GM12892 (cell line): ENCODE data around the gene IL36G.
A peak's percentile ranks its signal among the peaks of the same experiment; 100 is the strongest.

Experiments used
- DNase-seq: peaks from one replicate; pipeline ENCODE4 v3.0.0; 2011; ENCODE audit not compliant: insufficient read length
- FAIRE-seq: peaks from 2 replicates; lab custom pipeline; 2011; peaks lifted over from hg19 to GRCh38; lab: Jason Lieb, UNC
- POLR2A ChIP-seq: IDR thresholded peaks from 2 replicates; pipeline ENCODE4 v1.6.1; 2011; ENCODE audit warnings: low read depth, low read length, control low read depth
- POLR2AphosphoS5 ChIP-seq: IDR thresholded peaks from 2 replicates; pipeline ENCODE4 v1.6.1; 2011; ENCODE audit warnings: low read depth, low read length, control low read depth
- TAF1 ChIP-seq: IDR thresholded peaks from 2 replicates; pipeline ENCODE4 v1.6.1; 2011; ENCODE audit warnings: low read depth, mild to moderate bottlenecking, control low read depth, low read length, borderline replicate concordance

IL36G gene

DNA sequence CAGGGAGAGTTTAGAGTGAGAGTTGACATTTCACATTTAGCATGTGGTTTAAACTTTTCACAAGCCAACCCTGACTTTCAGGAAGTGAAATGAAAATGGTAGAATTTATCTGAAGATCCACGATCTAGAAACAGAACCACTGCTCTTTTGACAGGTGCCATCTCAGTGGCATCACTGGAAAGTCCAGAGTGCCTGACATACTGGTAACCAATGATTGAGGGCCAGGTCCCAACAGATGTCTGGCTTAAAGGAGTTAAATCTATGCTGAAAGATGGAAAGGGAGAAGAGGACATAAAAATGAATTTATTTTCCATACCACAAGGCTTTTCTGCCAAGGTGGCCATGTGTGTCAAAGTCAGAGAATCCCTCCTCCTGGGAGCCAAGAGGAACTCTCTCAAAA is 2.7 kb downstream of the IL36G start:
- TF ChIP-seq POLR2AphosphoS5 (no peak), POLR2A (no peak), TAF1 (no peak)
- DNase-seq (no peak), FAIRE-seq (no peak)

DNA sequence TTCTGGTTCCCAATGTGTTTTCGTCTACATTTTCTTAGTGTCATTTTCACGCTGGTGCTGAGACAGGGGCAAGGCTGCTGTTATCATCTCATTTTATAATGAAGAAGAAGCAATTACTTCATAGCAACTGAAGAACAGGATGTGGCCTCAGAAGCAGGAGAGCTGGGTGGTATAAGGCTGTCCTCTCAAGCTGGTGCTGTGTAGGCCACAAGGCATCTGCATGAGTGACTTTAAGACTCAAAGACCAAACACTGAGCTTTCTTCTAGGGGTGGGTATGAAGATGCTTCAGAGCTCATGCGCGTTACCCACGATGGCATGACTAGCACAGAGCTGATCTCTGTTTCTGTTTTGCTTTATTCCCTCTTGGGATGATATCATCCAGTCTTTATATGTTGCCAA is 7.3 kb downstream of the IL36G start:
- no peak for DNase-seq
- TF ChIP-seq POLR2A (no peak), TAF1 (no peak), POLR2AphosphoS5 (no peak)
- no peak for FAIRE-seq

DNA sequence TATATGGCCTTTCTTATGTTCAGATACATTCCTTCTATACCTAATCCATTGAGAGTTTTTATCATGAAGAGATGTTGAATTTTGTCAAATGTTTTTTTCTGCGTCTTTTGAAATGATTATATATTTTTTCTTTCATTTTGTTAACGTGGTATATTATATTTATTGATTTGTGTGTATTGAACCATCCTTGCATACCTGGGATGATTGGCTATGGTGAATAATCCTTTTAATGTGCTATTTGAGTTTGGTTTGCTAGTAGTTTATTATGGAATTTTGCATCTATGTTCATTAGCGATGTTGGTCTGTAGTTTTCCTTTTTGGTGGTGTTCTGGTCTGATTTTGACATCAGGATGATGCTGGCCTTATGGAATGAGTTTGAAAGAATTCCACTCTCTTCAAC is 11.8 kb downstream of the IL36G start:
- FAIRE-seq, result no peak
- TF ChIP-seq POLR2AphosphoS5 (no peak), POLR2A (no peak), TAF1 (no peak)

DNA sequence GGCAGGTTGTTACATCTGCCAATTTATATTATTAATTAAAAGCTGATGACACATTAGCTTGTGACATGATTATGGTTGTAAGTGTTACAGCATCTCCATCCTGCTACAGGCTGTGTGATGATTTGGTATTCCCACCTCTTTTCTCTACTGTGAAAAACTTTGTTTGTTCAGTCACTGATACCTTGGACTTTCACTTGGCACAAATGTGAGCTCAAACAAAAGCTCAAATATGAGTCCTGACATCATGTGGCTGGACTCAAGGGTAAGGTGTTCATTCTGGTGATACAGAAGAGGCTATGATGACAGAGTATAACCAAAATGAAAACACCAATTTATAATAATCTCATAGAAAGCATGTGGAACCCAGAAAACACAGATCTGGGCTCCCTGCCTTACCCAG is 16.0 kb downstream of the IL36G start:
- FAIRE-seq, result no peak
- DNase-seq, result no peak
- TF ChIP-seq TAF1 (no peak), POLR2AphosphoS5 (no peak), POLR2A (no peak)

More for the DNA sequence above, 11.8 kb downstream of the IL36G start:
- no peak for DNase-seq

DNA sequence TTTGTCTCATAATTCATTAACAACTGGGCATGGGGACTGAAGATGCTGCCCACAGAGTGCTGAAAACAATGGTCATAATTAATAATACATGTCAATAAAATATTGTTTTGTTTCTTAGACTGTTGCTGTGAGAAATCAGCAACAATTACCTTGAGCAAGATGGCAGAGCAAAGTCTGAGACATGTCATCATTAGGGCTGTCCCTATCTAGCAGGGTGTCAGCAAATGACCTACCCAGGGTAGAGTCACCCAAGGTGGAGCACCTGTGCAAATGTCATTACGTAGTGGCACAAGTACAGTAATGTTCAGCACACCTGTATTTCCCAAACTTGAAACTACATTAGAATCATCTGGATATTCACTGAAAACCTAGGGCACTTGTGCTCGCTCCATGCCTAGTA is 16.8 kb downstream of the IL36G start:
- FAIRE-seq (no peak), DNase-seq (no peak)
- no peak for TF ChIP-seq POLR2A
- no peak for TF ChIP-seq POLR2AphosphoS5

DNA sequence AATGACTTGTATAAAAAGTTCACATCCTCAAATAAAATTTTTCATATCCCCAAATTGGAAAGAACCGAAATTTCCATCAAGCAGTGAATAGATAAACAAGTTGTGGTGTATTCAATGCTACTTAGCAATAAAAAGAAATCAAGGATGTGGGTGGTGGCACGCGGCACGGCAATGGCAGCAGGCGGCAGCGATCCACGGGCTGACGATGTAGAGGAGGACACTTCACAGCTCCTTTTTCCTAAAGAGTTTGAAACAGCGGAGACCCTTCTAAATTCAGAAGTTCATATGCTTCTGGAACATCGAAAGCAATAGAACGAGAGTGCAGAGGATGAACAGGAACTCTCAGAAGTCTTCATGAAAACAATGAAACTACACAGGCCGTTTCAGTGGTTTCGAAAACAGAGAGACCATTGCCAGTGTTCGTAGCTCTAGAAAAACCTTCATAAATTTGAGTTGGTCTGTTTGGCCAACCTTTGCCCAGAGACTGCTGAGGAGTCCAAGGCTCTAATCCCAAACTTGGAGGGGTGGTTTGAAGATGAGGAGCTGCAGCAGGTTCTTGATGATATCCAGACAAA is 17.6 kb downstream of the IL36G start:
- TF ChIP-seq POLR2AphosphoS5, result no peak
- TF ChIP-seq TAF1, result no peak
- TF ChIP-seq POLR2A, result no peak
- FAIRE-seq, result no peak

DNA sequence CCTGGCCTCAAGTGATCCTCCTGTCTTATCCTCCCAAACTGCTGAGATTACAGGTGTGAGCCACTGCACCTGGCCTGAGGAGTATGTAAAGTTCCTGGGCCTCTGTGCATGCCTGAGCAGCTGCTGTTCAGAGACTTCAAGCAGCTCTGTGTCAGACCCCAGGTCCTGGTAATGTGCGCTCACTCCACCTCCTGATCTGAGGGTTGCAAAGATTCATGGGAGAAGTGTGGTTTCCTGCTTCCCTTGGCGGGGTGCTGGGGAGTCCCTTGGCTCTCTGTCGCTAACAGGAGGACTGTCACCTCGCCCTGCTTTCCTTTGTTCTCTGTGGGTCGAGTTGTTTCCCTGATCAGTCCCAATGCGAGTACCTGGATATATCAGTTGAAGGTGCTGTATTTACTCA is 18.8 kb downstream of the IL36G start:
- DNase-seq (no peak), FAIRE-seq (peak; percentile 5)
- TF ChIP-seq POLR2AphosphoS5, result no peak
- no peak for TF ChIP-seq POLR2A
- TF ChIP-seq TAF1, result no peak

More for the DNA sequence above, 17.6 kb downstream of the IL36G start:
- no peak for DNase-seq

DNA sequence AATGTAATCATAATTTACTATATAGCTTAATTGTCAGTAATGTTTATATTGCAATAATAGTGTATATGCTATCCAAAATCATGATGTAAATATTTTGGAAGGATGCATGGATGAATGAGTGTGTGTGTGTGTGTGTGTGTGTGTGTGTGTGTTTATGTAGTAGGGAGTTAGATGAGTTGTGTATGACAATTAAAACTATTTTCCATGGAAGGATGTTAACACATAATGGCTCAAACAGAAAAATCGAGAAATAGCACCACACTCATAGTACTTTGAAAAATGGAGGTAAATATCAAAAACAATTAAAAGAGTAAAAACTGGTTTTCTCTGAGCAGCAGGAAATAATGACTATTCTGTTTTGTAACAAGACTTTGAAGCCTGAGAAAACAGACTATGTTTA is 19.3 kb downstream of the IL36G start:
- TF ChIP-seq TAF1 (no peak), POLR2A (no peak), POLR2AphosphoS5 (no peak)
- DNase-seq, result no peak
- no peak for FAIRE-seq

DNA sequence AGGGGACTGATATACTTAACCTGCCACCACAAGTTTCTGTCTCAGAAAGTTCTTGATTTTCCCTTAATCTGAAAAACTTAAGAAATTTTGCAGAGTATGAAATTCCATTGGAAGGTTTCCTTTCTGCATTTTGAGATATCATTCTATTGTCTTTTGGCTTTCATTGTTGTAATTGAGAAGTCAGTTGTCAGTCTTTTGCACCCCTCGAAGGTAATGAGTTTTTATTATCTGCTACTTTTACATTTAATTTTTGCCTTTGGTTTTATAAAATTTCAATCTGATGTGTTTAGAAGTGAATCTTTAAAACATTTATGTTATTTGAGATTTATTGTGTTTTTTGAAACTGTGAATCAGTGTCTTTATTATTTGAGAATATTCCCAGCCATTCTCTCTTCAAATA is 22.6 kb downstream of the IL36G start:
- FAIRE-seq, result no peak
- no peak for DNase-seq
- TF ChIP-seq POLR2AphosphoS5 (no peak), POLR2A (no peak), TAF1 (no peak)

DNA sequence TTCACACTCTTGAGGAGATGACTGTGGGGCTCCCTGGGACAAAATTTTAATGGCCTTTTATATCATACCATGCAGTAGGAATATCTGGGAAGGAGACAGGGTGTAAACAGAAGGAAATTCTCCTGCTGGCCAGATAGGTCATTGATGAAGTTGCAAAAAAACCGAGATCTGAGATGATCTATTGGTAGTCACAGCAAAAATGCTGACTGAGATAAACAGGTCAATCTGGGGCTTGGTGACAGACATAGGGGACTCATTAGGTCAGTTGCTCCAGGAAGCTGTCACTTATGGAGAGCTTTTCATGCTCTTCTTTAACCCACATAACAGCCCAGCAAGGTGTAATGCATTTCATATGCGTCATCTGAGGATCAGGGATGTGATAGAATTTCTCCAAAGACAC is 24.9 kb downstream of the IL36G start:
- no peak for TF ChIP-seq POLR2AphosphoS5
- no peak for TF ChIP-seq TAF1
- TF ChIP-seq POLR2A, result no peak
- no peak for DNase-seq
- FAIRE-seq, result no peak

DNA sequence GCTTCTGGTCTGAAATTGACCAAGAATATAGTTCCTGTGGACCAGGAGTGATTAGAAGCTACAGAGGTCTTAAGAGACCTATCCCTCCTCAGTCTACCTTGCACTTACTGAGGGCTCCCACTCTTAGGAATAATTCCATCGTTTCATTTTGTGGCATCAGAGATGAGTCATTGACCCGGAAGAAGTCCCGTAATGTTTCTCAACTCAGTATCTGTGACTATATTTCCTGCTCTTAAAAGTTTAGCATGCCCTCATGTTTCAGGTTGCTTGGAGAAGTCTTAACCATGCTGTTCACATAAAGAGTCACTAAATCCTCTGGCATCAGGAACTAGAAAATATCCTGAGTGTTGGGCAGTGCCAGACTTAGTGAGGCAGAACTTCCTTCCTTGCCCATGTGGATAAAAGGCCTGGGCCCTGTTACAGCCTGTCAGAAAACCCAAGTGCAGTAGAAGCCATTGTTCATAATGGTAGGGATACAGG is 27.3 kb downstream of the IL36G start, which contains the start of gene IL36A:
TSS of gene IL36A (plus strand) at position 430 of the 480 bp plus-strand sequence. CDS start 413 bp downstream, outside the sequence.
- TF ChIP-seq POLR2A (no peak), TAF1 (no peak), POLR2AphosphoS5 (no peak)
- DNase-seq (no peak), FAIRE-seq (no peak)

DNA sequence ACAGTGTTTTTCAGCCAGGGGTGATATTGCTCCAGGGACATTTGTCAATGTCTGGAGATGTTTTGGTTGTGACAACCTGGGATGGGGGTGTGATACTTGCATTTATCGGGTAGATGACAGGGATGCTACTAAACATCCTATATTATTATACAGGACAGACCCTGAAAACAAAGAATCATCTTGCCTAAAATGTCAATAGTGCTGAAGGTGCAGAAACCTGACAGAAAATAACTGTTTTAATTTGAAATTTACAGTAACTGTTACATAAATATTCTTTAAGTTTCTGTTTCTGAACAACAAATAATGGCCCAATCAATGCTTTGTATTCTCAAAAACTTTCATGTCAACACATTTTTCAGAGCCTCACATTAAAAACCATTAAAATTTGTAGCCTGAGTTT is 29.4 kb downstream of the IL36G start:
- DNase-seq (no peak), FAIRE-seq (no peak)
- no peak for TF ChIP-seq POLR2A
- TF ChIP-seq POLR2AphosphoS5, result no peak
- no peak for TF ChIP-seq TAF1
